A549 (cell line): ENCODE measurements around the gene NEU4.

ENCODE experiments used
- CEBPB ChIP-seq, 2 experiments: fragments of >200 bp in 1 of 2; sonication (Bioruptor Twin) in 1 of 2; formaldehyde crosslinking in 1 of 2; IDR thresholded peaks; 2 replicates each; pipeline ENCODE4 v1.6.1; 2012 to 2016
- CTCF ChIP-seq: fragments of >200 bp; sonication (Bioruptor Twin); formaldehyde crosslinking; IDR thresholded peaks from 3 replicates; pipeline ENCODE4 v1.5.1; 2016
- MAZ ChIP-seq: fragments of 150-350 bp; IDR thresholded peaks from 2 replicates; pipeline ENCODE4 v1.6.1; 2014; ENCODE audit warnings: antibody characterized with exemption, low read depth, low read length, borderline replicate concordance
- POLR2A ChIP-seq: IDR thresholded peaks from 2 replicates; pipeline ENCODE4 v1.6.1; 2012; ENCODE audit warnings: mild to moderate bottlenecking, low read length
- RARB ChIP-seq: fragments of 250-450 bp; sonication (Bioruptor Pico); IDR thresholded peaks from 2 replicates; pipeline ENCODE4 v1.8.0; 2021; ENCODE audit warnings: mild to moderate bottlenecking, moderate library complexity
- USF2 ChIP-seq: fragments of 450-650 bp; IDR thresholded peaks from 2 replicates; pipeline ENCODE4 v1.6.1; 2014; ENCODE audit warnings: antibody characterized with exemption

GRCh38 chr2:241857572-241858121, 48.7 kb downstream of the NEU4 start:
- no peak for TF ChIP-seq MAZ
- TF ChIP-seq CTCF = no peak
- no peak for TF ChIP-seq USF2
- TF ChIP-seq CEBPB (IDR thresholded peaks at IDR 0.05) = no peak
- TF ChIP-seq RARB (CRISPR knock-in tag) = no peak
- no peak for TF ChIP-seq POLR2A
